HCT116 (cell line): Measurements from ENCODE around the gene TOX3. TPM values are rescaled to one million over a fixed set of nuclear protein-coding genes. Genes with fewer than 3 reads are reported as not detected.

Source experiments
- ATAC-seq: fragments of 200-7000 bp; cut with Tn5 transposase; 2 replicates; pipeline ENCODE4 v1.9.1; 2020; ENCODE audit warnings: mild to moderate bottlenecking, moderate library complexity
- BruUV-seq: library from RNA; stranded (reverse); fragments of 400-500 nt; replicated peaks from 2 replicates; lab custom pipeline; 2021; lab: Mats Ljungman, UMichigan
- CTCF ChIA-PET: fragments of 300-600 bp; sonication (Branson Sonifier 250); formaldehyde crosslinking; loops from one replicate; lab custom pipeline; 2021; ENCODE audit warnings: antibody characterized with exemption; lab: Charles Lee
- POLR2A ChIA-PET: fragments of 300-600, 350-600 bp; sonication (Branson Sonifier 250); formaldehyde crosslinking; loops from one replicate; lab custom pipeline; 2021; ENCODE audit warnings: antibody characterized with exemption; lab: Charles Lee
- RAD21 ChIA-PET, 2 experiments: fragments of 300-600 bp; sonication (Branson Sonifier 250); formaldehyde crosslinking; loops; one replicate each; lab custom pipeline; 2023; ENCODE audit warnings: low total read pairs in 2 of 2; ENCODE audit not compliant: uncharacterized antibody in 2 of 2, unreplicated experiment in 2 of 2, low non-redundant PET in 1 of 2; lab: Charles Lee
- DNase-seq: peaks from one replicate; pipeline ENCODE4 v3.0.0-alpha.2; 2010; ENCODE audit warnings: low read depth, low spot score
- H2AFZ ChIP-seq: fragments of 200-600 bp; shearing (Covaris generic), sonication (generic); 2 replicates; pipeline ENCODE4 v1.6.1; 2017; ENCODE audit warnings: low read depth, mixed run types, mixed read lengths, antibody characterized with exemption, low read length; ENCODE audit not compliant: poor library complexity, severe bottlenecking
- H3K27ac ChIP-seq: 2 replicates; pipeline ENCODE4 v1.5.1; 2012; ENCODE audit warnings: low read depth, low read length
- H3K27me3 ChIP-seq: fragments of 200-600 bp; sonication (generic); 2 replicates; pipeline ENCODE4 v1.6.1; 2016; ENCODE audit warnings: mixed run types, low read length, mixed read lengths; ENCODE audit not compliant: insufficient read depth
- H3K36me3 ChIP-seq, 2 experiments: fragments of 200-500 bp in 1 of 2; fragments of 200-600 bp in 1 of 2; sonication (Bioruptor generic) in 1 of 2; sonication (generic) in 1 of 2; 2 replicates each; pipeline versions ENCODE4 v1.5.1 to v1.6.1; 2014 to 2016; ENCODE audit warnings: low read length in 2 of 2, inconsistent platforms in 1 of 2, mixed read lengths in 1 of 2, mixed run types in 1 of 2; ENCODE audit not compliant: insufficient read depth in 2 of 2, control insufficient read depth in 1 of 2
- H3K4me1 ChIP-seq, 2 experiments: fragments of 200-600 bp in 1 of 2; sonication (generic) in 1 of 2; 2 replicates each; pipeline versions ENCODE4 v1.5.1 to v1.6.1; 2012 to 2017; ENCODE audit warnings: low read length in 2 of 2, inconsistent platforms in 1 of 2, mild to moderate bottlenecking in 1 of 2, mixed read lengths in 1 of 2, mixed run types in 1 of 2, moderate library complexity in 1 of 2; ENCODE audit not compliant: insufficient read depth in 2 of 2, control insufficient read depth in 1 of 2
- H3K4me2 ChIP-seq: fragments of 200-600 bp; sonication (generic); 2 replicates; pipeline ENCODE4 v1.6.1; 2017; ENCODE audit warnings: mixed run types, low read length, mixed read lengths
- H3K4me3 ChIP-seq, 2 experiments: fragments of 200-600 bp in 1 of 2; sonication (generic) in 1 of 2; replicated peaks in 1 of 2; 2 replicates each; pipeline ENCODE4 v1.5.1; 2011 to 2016; ENCODE audit warnings: low read length in 2 of 2, control low read depth in 1 of 2, low read depth in 1 of 2, mild to moderate bottlenecking in 1 of 2, mixed read lengths in 1 of 2, mixed run types in 1 of 2
- H3K79me2 ChIP-seq: fragments of 200-600 bp; sonication (generic); 2 replicates; pipeline ENCODE4 v1.6.1; 2017; ENCODE audit warnings: mild to moderate bottlenecking, mixed run types, low read length, moderate library complexity, mixed read lengths; ENCODE audit not compliant: insufficient read depth
- H3K9ac ChIP-seq: fragments of 200-600 bp; sonication (generic); 2 replicates; pipeline ENCODE4 v1.6.1; 2016; ENCODE audit warnings: low read length, mixed read lengths
- H3K9me2 ChIP-seq: fragments of 200-600 bp; sonication (generic), shearing (Covaris generic); 2 replicates; pipeline ENCODE4 v1.6.1; 2017; ENCODE audit warnings: mixed run types, mild to moderate bottlenecking, moderate library complexity; ENCODE audit not compliant: insufficient read depth
- H3K9me3 ChIP-seq, 2 experiments: fragments of 200-500 bp in 1 of 2; fragments of 200-600 bp in 1 of 2; sonication (Bioruptor generic) in 1 of 2; sonication (generic) in 1 of 2; 2 replicates each; pipeline ENCODE4 v1.6.1; 2014 to 2017; ENCODE audit warnings: low read length in 2 of 2, mixed read lengths in 2 of 2, inconsistent platforms in 1 of 2, low read depth in 1 of 2, mild to moderate bottlenecking in 1 of 2, mixed run types in 1 of 2, moderate library complexity in 1 of 2; ENCODE audit not compliant: control insufficient read depth in 1 of 2, insufficient read depth in 1 of 2
- H4K20me1 ChIP-seq: fragments of 200-600 bp; sonication (generic), shearing (Covaris generic); 2 replicates; pipeline ENCODE4 v1.6.1; 2017; ENCODE audit warnings: mixed run types, mild to moderate bottlenecking, moderate library complexity; ENCODE audit not compliant: insufficient read depth
- CBX3 ChIP-seq: IDR thresholded peaks from 2 replicates; pipeline ENCODE4 v1.6.1; 2012; ENCODE audit warnings: low read depth
- CEBPB ChIP-seq: IDR thresholded peaks from 2 replicates; pipeline ENCODE4 v1.6.1; 2012; ENCODE audit warnings: low read depth
- CTCF ChIP-seq, 3 experiments: fragments of 200-600 bp in 1 of 3; sonication (generic) in 1 of 3; IDR thresholded peaks in 2 of 3; conservative IDR thresholded peaks in 1 of 3; 2 replicates each; pipeline ENCODE4 v1.5.1; 2012 to 2017; ENCODE audit warnings: low read depth in 2 of 3, low read length in 2 of 3, antibody characterized with exemption in 1 of 3, borderline replicate concordance in 1 of 3, control low read depth in 1 of 3, mild to moderate bottlenecking in 1 of 3, mixed read lengths in 1 of 3, mixed run types in 1 of 3, moderate library complexity in 1 of 3; ENCODE audit not compliant: insufficient read depth in 1 of 3
- EGR1 ChIP-seq: IDR thresholded peaks from 2 replicates; pipeline ENCODE4 v1.6.1; 2012; ENCODE audit warnings: low read depth
- ELF1 ChIP-seq: IDR thresholded peaks from 2 replicates; pipeline ENCODE4 v1.6.1; 2012; ENCODE audit warnings: low read depth, borderline replicate concordance
- EZH2 ChIP-seq: fragments of 200-600 bp; sonication (generic); IDR thresholded peaks from 2 replicates; pipeline ENCODE4 v1.6.1; 2017; ENCODE audit warnings: antibody characterized with exemption, mixed run types
- EZH2phosphoT487 ChIP-seq: fragments of 200-600 bp; IDR thresholded peaks from 2 replicates; pipeline ENCODE4 v1.6.1; 2018; ENCODE audit warnings: antibody characterized with exemption, borderline replicate concordance
- FOSL1 ChIP-seq: IDR thresholded peaks from 2 replicates; pipeline ENCODE4 v1.6.1; 2012; ENCODE audit warnings: low read depth
- JUND ChIP-seq: IDR thresholded peaks from 2 replicates; pipeline ENCODE4 v1.6.1; 2012
- POLR2A ChIP-seq: IDR thresholded peaks from 2 replicates; pipeline ENCODE4 v1.7.0; 2011; ENCODE audit warnings: borderline replicate concordance; ENCODE audit not compliant: insufficient read depth, insufficient read length; ENCODE audit errors: extremely low read depth
- SIN3A ChIP-seq: IDR thresholded peaks from 2 replicates; pipeline ENCODE4 v1.6.1; 2012; ENCODE audit warnings: low read depth
- SP1 ChIP-seq: IDR thresholded peaks from 2 replicates; pipeline ENCODE4 v1.6.1; 2012; ENCODE audit warnings: low read depth
- TCF7L2 ChIP-seq: IDR thresholded peaks from 2 replicates; pipeline ENCODE4 v1.7.0; 2011; ENCODE audit warnings: borderline replicate concordance, inconsistent platforms; ENCODE audit not compliant: insufficient read depth, insufficient read length; ENCODE audit errors: extremely low read depth
- YY1 ChIP-seq: IDR thresholded peaks from 2 replicates; pipeline ENCODE4 v1.6.1; 2011; ENCODE audit warnings: low read length, low read depth, moderate library complexity, mild to moderate bottlenecking; ENCODE audit not compliant: insufficient replicate concordance; ENCODE audit errors: extremely low read depth
- ZFX ChIP-seq: fragments of 450-650 bp; IDR thresholded peaks from 2 replicates; pipeline ENCODE4 v1.6.1; 2017
- ZNF274 ChIP-seq: fragments of 200-500 bp; sonication (Bioruptor generic); IDR thresholded peaks from 2 replicates; pipeline ENCODE4 v1.6.1; 2014; ENCODE audit warnings: mild to moderate bottlenecking, low read depth, low read length, inconsistent platforms
- intact Hi-C: fragments of 100-400 bp; cut with micrococcal nuclease; formaldehyde crosslinking; loops from 2 replicates; pipeline ENCODE4 v1.10.0; 2022
- total RNA-seq: library from RNA; stranded (reverse); gene quantifications from one replicate; pipeline ENCODE4 v1.2.1, GENCODE V29; 2021; ENCODE audit not compliant: unreplicated experiment
- TF ChIP-seq, protein P1 (sequence below): IDR thresholded peaks from 2 replicates; pipeline ENCODE4 v1.6.1; 2012; ENCODE audit warnings: low read depth
- TF ChIP-seq, protein P2 (sequence below): IDR thresholded peaks from 2 replicates; pipeline ENCODE4 v1.6.1; 2011; ENCODE audit warnings: mild to moderate bottlenecking, low read length, moderate library complexity; ENCODE audit not compliant: insufficient replicate concordance; ENCODE audit errors: extremely low read depth

TOX3 gene
- total RNA-seq, 1 experiment from 2014 or later: not detected

GRCh38 chr16:52591934-52592592 is 45.1 kb upstream of the TOX3 start:
- no peaks in the 10 kb centered on the region for H3K79me2 ChIP-seq
- H3K27ac ChIP-seq: no peak overlapping the region
- no peaks in the 10 kb centered on the region for H3K9me2 ChIP-seq
- DNase-seq: no peak
- H3K27me3 ChIP-seq: no peaks in the 10 kb centered on the region
- intact Hi-C loops: no loop called here
- H3K36me3 ChIP-seq: no peaks in the 10 kb centered on the region
- ChIA-PET CTCF (no interaction called here), RAD21 (no interaction called here), POLR2A (no interaction called here)
- ATAC-seq: no peak
- no TSS peak for BruUV-seq
- no peak overlapping the region for H3K4me2 ChIP-seq
- TF ChIP-seq CTCF (IDR thresholded peaks at IDR 0.05 in 2 of 3, conservative IDR thresholded peaks at IDR 0.05 in 1 of 3; ENCODE audit: borderline replicate concordance in 1 of 3, insufficient read depth in 1 of 3, low read depth in 2 of 3, low read length in 2 of 3) (no peak), EGR1 (no peak), ZFX (no peak), EZH2phosphoT487 (no peak), CEBPB (no peak), SP1 (no peak), SIN3A (no peak), TCF7L2 (no peak), FOSL1 (no peak), EZH2 (no peak), JUND (no peak), POLR2A (no peak), YY1 (no peak), ZNF274 (no peak), CBX3 (no peak), ELF1 (no peak)
- TF ChIP-seq, protein P1, sequence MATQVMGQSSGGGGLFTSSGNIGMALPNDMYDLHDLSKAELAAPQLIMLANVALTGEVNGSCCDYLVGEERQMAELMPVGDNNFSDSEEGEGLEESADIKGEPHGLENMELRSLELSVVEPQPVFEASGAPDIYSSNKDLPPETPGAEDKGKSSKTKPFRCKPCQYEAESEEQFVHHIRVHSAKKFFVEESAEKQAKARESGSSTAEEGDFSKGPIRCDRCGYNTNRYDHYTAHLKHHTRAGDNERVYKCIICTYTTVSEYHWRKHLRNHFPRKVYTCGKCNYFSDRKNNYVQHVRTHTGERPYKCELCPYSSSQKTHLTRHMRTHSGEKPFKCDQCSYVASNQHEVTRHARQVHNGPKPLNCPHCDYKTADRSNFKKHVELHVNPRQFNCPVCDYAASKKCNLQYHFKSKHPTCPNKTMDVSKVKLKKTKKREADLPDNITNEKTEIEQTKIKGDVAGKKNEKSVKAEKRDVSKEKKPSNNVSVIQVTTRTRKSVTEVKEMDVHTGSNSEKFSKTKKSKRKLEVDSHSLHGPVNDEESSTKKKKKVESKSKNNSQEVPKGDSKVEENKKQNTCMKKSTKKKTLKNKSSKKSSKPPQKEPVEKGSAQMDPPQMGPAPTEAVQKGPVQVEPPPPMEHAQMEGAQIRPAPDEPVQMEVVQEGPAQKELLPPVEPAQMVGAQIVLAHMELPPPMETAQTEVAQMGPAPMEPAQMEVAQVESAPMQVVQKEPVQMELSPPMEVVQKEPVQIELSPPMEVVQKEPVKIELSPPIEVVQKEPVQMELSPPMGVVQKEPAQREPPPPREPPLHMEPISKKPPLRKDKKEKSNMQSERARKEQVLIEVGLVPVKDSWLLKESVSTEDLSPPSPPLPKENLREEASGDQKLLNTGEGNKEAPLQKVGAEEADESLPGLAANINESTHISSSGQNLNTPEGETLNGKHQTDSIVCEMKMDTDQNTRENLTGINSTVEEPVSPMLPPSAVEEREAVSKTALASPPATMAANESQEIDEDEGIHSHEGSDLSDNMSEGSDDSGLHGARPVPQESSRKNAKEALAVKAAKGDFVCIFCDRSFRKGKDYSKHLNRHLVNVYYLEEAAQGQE: no peak
- TF ChIP-seq, protein P2, sequence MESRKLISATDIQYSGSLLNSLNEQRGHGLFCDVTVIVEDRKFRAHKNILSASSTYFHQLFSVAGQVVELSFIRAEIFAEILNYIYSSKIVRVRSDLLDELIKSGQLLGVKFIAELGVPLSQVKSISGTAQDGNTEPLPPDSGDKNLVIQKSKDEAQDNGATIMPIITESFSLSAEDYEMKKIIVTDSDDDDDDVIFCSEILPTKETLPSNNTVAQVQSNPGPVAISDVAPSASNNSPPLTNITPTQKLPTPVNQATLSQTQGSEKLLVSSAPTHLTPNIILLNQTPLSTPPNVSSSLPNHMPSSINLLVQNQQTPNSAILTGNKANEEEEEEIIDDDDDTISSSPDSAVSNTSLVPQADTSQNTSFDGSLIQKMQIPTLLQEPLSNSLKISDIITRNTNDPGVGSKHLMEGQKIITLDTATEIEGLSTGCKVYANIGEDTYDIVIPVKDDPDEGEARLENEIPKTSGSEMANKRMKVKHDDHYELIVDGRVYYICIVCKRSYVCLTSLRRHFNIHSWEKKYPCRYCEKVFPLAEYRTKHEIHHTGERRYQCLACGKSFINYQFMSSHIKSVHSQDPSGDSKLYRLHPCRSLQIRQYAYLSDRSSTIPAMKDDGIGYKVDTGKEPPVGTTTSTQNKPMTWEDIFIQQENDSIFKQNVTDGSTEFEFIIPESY: no peak
- no peaks in the 10 kb centered on the region for H3K9me3 ChIP-seq
- no peaks in the 10 kb centered on the region for H3K4me1 ChIP-seq
- no peak overlapping the region for H2AFZ ChIP-seq
- no peak overlapping the region for H3K9ac ChIP-seq
- H3K4me3 ChIP-seq: no peak overlapping the region
- H4K20me1 ChIP-seq: no peaks in the 10 kb centered on the region
